Nephron progenitor cell (in vitro differentiated cells): ENCODE results near the gene ILDR2.

Experiments
- DNase-seq: peaks from one replicate; pipeline ENCODE4 v3.0.0; 2021
- H3K27ac Mint-ChIP-seq: 2 replicates; pipeline ENCODE4 v1.8.0; 2021; ENCODE audit warnings: mild to moderate bottlenecking, moderate library complexity, mixed read lengths
- H3K27me3 Mint-ChIP-seq: 2 replicates; pipeline ENCODE4 v1.8.0; 2021; ENCODE audit warnings: mild to moderate bottlenecking, low read depth, mixed read lengths; ENCODE audit not compliant: poor library complexity
- H3K36me3 Mint-ChIP-seq: 2 replicates; pipeline ENCODE4 v1.8.0; 2021; ENCODE audit warnings: low read depth, mixed read lengths
- H3K4me1 Mint-ChIP-seq: 2 replicates; pipeline ENCODE4 v1.8.0; 2021; ENCODE audit warnings: mixed read lengths
- H3K4me3 Mint-ChIP-seq: 2 replicates; pipeline ENCODE4 v1.8.0; 2021; ENCODE audit warnings: mild to moderate bottlenecking, moderate library complexity, mixed read lengths
- H3K9me3 Mint-ChIP-seq: 2 replicates; pipeline ENCODE4 v1.8.0; 2021; ENCODE audit warnings: mild to moderate bottlenecking, moderate library complexity, mixed read lengths
- CTCF ChIP-seq: fragments of 200-600 bp; sonication (generic); IDR thresholded peaks from 2 replicates; pipeline ENCODE4 v1.5.0; 2021; ENCODE audit warnings: antibody characterized with exemption

Gene ILDR2

GRCh38 chr1:166869318-166870099 lies 105.8 kb downstream of the ILDR2 start:
- H3K27me3 Mint-ChIP-seq: no peaks in the 10 kb centered on the region
- peaks cover 52% of the 10 kb centered on the region for H3K4me1 Mint-ChIP-seq
- H3K36me3 Mint-ChIP-seq: peaks cover 63% of the 10 kb centered on the region
- DNase-seq: no peak
- H3K27ac Mint-ChIP-seq: no peak overlapping the region
- H3K4me3 Mint-ChIP-seq: no peak overlapping the region
- no peaks in the 10 kb centered on the region for H3K9me3 Mint-ChIP-seq
- no peak for TF ChIP-seq CTCF

- no peaks in the 10 kb centered on the region for H3K27me3 Mint-ChIP-seq
- peak overlapping the region; percentile 66 for H3K27ac Mint-ChIP-seq
- no peak for DNase-seq
- H3K4me3 Mint-ChIP-seq: no peak overlapping the region
- H3K36me3 Mint-ChIP-seq: peaks cover 71% of the 10 kb centered on the region
- no peaks in the 10 kb centered on the region for H3K9me3 Mint-ChIP-seq
- H3K4me1 Mint-ChIP-seq: peaks cover 47% of the 10 kb centered on the region
- no peak for TF ChIP-seq CTCF
Measured at GRCh38 chr1:166868639-166869038, 106.7 kb downstream of the ILDR2 start.

GRCh38 chr1:166865926-166866325 lies 109.4 kb downstream of the ILDR2 start:
- Mint-ChIP-seq H3K9me3 (no peaks in the 10 kb centered on the region), H3K36me3 (peaks cover 83% of the 10 kb centered on the region), H3K4me3 (no peak overlapping the region), H3K27me3 (no peaks in the 10 kb centered on the region), H3K4me1 (peaks cover 21% of the 10 kb centered on the region), H3K27ac (no peak overlapping the region)
- no peak for TF ChIP-seq CTCF
- DNase-seq: no peak

- no peak overlapping the region for H3K4me3 Mint-ChIP-seq
- peaks cover 6% of the 10 kb centered on the region for H3K4me1 Mint-ChIP-seq
- DNase-seq: no peak
- H3K9me3 Mint-ChIP-seq: no peaks in the 10 kb centered on the region
- TF ChIP-seq CTCF: no peak
- peaks cover 66% of the 10 kb centered on the region for H3K36me3 Mint-ChIP-seq
- no peaks in the 10 kb centered on the region for H3K27me3 Mint-ChIP-seq
- H3K27ac Mint-ChIP-seq: peak overlapping the region; percentile 55
Measured at GRCh38 chr1:166859597-166859996, 115.7 kb downstream of the ILDR2 start.

GRCh38 chr1:166858726-166859419 lies 116.5 kb downstream of the ILDR2 start:
- Mint-ChIP-seq H3K4me1 (peaks cover 6% of the 10 kb centered on the region), H3K27ac (peak overlapping the region; percentile 64), H3K27me3 (no peaks in the 10 kb centered on the region), H3K36me3 (peaks cover 66% of the 10 kb centered on the region), H3K9me3 (no peaks in the 10 kb centered on the region), H3K4me3 (no peak overlapping the region)
- DNase-seq: no peak
- no peak for TF ChIP-seq CTCF
